HG03457 (cell line): ENCODE measurements around the gene UPK1B.

Experiments
- ATAC-seq: cut with Tn5 transposase; IDR thresholded peaks from one replicate; pipeline ENCODE4 v1.9.1; 2021; ENCODE audit warnings: moderate number of reproducible peaks; ENCODE audit not compliant: unreplicated experiment

The UPK1B gene

GRCh38 chr3:119245778-119246177 is 72.4 kb downstream of the UPK1B start:
- ATAC-seq: no peak
